Fibroblast of lung (primary cell): Measurements from ENCODE around the gene KRT85. TPM values are rescaled to one million over a fixed set of nuclear protein-coding genes. Genes with fewer than 3 reads are reported as not detected.
A peak's percentile ranks its signal among the peaks of the same experiment; 100 is the strongest.

Source experiments
- DNase-seq, 2 donors: peaks; one replicate each; pipeline versions ENCODE4 v3.0.0 to v3.0.0-alpha.2; 2010; ENCODE audit warnings: low read depth in 2 of 2
- H2AFZ ChIP-seq: 2 replicates; pipeline ENCODE4 v1.5.1; 2012; ENCODE audit warnings: low read length, control low read depth, inconsistent platforms
- H3K27ac ChIP-seq: 2 replicates; pipeline ENCODE4 v1.5.1; 2011; ENCODE audit warnings: low read length, control low read depth; ENCODE audit not compliant: insufficient read depth
- H3K27me3 ChIP-seq: 2 replicates; pipeline ENCODE4 v1.5.1; 2011; ENCODE audit warnings: mild to moderate bottlenecking, low read length; ENCODE audit not compliant: control insufficient read depth, insufficient read depth
- H3K36me3 ChIP-seq: 2 replicates; pipeline ENCODE4 v1.5.1; 2011; ENCODE audit warnings: low read length; ENCODE audit not compliant: control insufficient read depth, insufficient read depth
- H3K4me1 ChIP-seq: 2 replicates; pipeline ENCODE4 v1.5.1; 2011; ENCODE audit warnings: low read length; ENCODE audit not compliant: control insufficient read depth, insufficient read depth; ENCODE audit errors: extremely low read depth
- H3K4me2 ChIP-seq: 2 replicates; pipeline ENCODE4 v1.5.1; 2011; ENCODE audit warnings: low read length, control low read depth; ENCODE audit not compliant: insufficient read depth; ENCODE audit errors: extremely low read depth
- H3K4me3 ChIP-seq, 4 experiments: fragments of 200-600 bp in 1 of 4; sonication (generic) in 1 of 4; replicated peaks in 1 of 4; 2 replicates each; pipeline ENCODE4 v1.5.1; 2011 to 2016; ENCODE audit warnings: low read length in 4 of 4, low read depth in 3 of 4, mild to moderate bottlenecking in 3 of 4, control low read depth in 2 of 4, inconsistent platforms in 1 of 4, mixed read lengths in 1 of 4; ENCODE audit not compliant: insufficient read depth in 1 of 4; ENCODE audit errors: control extremely low read depth in 1 of 4
- H3K79me2 ChIP-seq: 2 replicates; pipeline ENCODE4 v1.5.1; 2012; ENCODE audit warnings: mild to moderate bottlenecking, low read length, inconsistent platforms; ENCODE audit not compliant: control insufficient read depth, insufficient read depth
- H3K9ac ChIP-seq: 2 replicates; pipeline ENCODE4 v1.5.1; 2011; ENCODE audit warnings: mild to moderate bottlenecking, low read length, control low read depth; ENCODE audit not compliant: insufficient read depth
- H3K9me3 ChIP-seq: 2 replicates; pipeline ENCODE4 v1.5.1; 2012; ENCODE audit warnings: low read depth, low read length; ENCODE audit not compliant: control insufficient read depth, insufficient read depth
- H4K20me1 ChIP-seq: 2 replicates; pipeline ENCODE4 v1.5.1; 2011; ENCODE audit warnings: low read length; ENCODE audit not compliant: control insufficient read depth, insufficient read depth; ENCODE audit errors: extremely low read depth
- EZH2 ChIP-seq: IDR thresholded peaks from 2 replicates; pipeline ENCODE4 v1.5.1; 2012; ENCODE audit warnings: low read length, control low read depth, mild to moderate bottlenecking; ENCODE audit errors: missing control alignments
- polyA plus RNA-seq, 2 donors: library from polyadenylated mRNA; depleted of rRNA in 1 of 2; stranded (reverse) in 1 of 2; unstranded in 1 of 2; fragments of >200 nt; gene quantifications; 2 replicates each; pipeline ENCODE4 v1.2.1, GENCODE V29; 2011 to 2012; ENCODE audit warnings: missing spikeins in 1 of 2
- total RNA-seq: library from RNA; depleted of rRNA; stranded (reverse); fragments of >200 nt; gene quantifications from 2 replicates; pipeline ENCODE4 v1.2.1, GENCODE V29; 2014
- TF ChIP-seq, protein P1 (sequence below), 2 donors: IDR thresholded peaks in 1 of 2; conservative IDR thresholded peaks in 1 of 2; 1 replicate in 1 of 2; 2 replicates in 1 of 2; pipeline ENCODE4 v1.5.1; 2011 to 2012; ENCODE audit warnings: low read length in 2 of 2, control low read depth in 1 of 2, inconsistent platforms in 1 of 2, low read depth in 1 of 2, mild to moderate bottlenecking in 1 of 2

The KRT85 gene
- total and polyA plus RNA-seq, 2 donors (not counting 1 experiment from before 2014, with no cell fraction given): not detected

DNA sequence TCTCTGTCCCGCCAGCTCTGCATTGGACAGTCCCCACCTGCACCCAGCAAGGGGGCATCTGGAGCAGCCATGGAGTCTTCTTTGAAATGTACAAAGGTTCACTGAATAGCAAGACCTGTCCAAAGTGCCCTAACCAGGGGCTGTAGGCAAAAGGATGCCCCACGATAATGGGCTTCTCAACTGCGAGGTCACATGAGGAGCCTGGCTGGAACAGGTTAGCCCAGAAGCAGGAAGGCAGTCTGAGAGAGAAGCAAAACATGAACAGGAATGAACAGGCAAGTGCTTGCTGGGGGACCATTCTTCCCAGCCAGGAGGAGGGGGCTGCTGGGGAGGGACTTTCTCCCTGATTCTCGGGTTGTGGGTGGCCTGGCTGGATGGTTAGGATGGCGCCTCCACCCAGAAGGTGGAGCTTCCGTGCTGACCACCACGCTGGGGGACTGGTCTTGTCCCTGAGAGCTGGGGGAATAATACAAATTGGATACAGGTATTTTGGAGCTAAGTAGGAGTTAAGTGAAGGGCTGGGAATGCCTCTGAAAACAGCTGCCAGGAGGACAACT lies 7.1 kb downstream of the KRT85 start:
- H4K20me1 ChIP-seq: no peaks in the 10 kb centered on the region
- no peaks in the 10 kb centered on the region for H3K27me3 ChIP-seq
- no peaks in the 10 kb centered on the region for H3K36me3 ChIP-seq
- TF ChIP-seq, protein P1, sequence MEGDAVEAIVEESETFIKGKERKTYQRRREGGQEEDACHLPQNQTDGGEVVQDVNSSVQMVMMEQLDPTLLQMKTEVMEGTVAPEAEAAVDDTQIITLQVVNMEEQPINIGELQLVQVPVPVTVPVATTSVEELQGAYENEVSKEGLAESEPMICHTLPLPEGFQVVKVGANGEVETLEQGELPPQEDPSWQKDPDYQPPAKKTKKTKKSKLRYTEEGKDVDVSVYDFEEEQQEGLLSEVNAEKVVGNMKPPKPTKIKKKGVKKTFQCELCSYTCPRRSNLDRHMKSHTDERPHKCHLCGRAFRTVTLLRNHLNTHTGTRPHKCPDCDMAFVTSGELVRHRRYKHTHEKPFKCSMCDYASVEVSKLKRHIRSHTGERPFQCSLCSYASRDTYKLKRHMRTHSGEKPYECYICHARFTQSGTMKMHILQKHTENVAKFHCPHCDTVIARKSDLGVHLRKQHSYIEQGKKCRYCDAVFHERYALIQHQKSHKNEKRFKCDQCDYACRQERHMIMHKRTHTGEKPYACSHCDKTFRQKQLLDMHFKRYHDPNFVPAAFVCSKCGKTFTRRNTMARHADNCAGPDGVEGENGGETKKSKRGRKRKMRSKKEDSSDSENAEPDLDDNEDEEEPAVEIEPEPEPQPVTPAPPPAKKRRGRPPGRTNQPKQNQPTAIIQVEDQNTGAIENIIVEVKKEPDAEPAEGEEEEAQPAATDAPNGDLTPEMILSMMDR (conservative IDR thresholded peaks at IDR 0.05 in 1 of 2, IDR thresholded peaks at IDR 0.05 in 1 of 2; ENCODE audit: low read depth in 1 of 2, low read length in 2 of 2): no peak
- no peak for TF ChIP-seq EZH2
- no peak overlapping the region for H3K9ac ChIP-seq
- no peak overlapping the region for H3K27ac ChIP-seq
- no peaks in the 10 kb centered on the region for H3K4me1 ChIP-seq
- H3K4me2 ChIP-seq: no peak overlapping the region
- H3K79me2 ChIP-seq: no peaks in the 10 kb centered on the region
- H3K4me3 ChIP-seq: no peak overlapping the region
- no peak overlapping the region for H2AFZ ChIP-seq
- DNase-seq: no peak
- H3K9me3 ChIP-seq: no peaks in the 10 kb centered on the region

DNA sequence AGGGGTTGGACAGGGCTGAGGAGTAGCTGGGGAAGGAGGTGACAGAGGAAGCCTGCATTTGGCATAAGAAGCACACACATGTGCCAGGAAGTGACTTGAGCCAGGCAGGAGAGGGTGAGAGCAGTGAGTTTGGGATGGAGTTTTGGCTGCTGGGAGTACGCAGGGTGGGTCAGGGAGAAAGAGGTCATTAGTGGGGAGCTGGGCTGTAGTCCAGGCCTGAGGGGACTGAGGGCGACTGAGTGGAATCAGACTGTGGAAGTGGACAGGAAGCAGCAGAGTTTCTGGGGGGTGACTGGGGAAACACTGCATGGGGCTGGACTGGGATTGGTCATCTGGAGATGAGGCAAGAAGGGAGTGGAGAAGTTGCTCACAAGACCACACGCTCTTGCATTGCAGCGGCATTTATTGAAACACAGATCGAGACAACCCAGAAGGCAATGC lies 7.6 kb downstream of the KRT85 start:
- no peak overlapping the region for H3K9ac ChIP-seq
- H3K4me1 ChIP-seq: no peaks in the 10 kb centered on the region
- H3K4me2 ChIP-seq: no peak overlapping the region
- no peaks in the 10 kb centered on the region for H4K20me1 ChIP-seq
- H2AFZ ChIP-seq: no peak overlapping the region
- no peak overlapping the region for H3K4me3 ChIP-seq
- DNase-seq: no peak
- no peaks in the 10 kb centered on the region for H3K79me2 ChIP-seq
- H3K27me3 ChIP-seq: no peaks in the 10 kb centered on the region
- no peak overlapping the region for H3K27ac ChIP-seq
- H3K36me3 ChIP-seq: no peaks in the 10 kb centered on the region
- no peaks in the 10 kb centered on the region for H3K9me3 ChIP-seq
- TF ChIP-seq, protein P1 (conservative IDR thresholded peaks at IDR 0.05 in 1 of 2, IDR thresholded peaks at IDR 0.05 in 1 of 2; ENCODE audit: low read depth in 1 of 2, low read length in 2 of 2): no peak
- TF ChIP-seq EZH2: no peak

DNA sequence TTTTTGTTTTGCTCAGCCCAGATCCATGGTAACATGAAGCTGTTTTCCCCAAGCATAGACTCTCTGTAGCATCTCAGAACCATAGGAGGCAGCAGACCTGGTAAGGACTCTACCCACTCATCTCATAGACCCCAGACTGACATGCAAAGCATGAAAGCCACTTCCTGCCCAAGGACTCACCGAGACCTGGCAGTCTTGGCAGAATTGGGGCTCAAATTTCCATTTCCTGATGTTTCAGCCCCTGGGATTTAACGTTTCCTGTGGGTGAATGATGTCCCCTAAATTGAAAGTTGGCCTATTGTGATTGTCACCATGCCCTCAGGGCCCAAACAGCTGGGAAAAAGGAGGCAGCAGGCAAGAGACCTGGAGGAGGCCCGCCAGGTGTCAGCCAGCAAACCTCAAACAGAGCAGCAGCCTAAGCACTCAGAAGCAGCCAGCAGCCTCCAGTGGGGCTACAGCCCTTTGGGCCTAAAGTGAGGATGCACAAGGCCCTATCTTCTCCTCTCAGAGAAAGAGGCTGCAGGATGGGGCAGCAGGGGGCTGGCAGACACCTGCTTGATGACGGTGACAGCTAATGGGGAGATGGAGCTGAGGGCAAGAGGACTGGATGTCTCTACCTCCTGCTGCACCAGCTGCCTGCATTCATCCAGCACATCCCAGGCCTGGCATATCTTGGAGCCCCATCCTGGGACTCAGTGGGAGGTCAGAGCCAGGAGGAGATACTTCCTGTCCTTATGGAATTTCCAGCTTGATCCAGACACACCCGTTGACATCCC lies 8.5 kb downstream of the KRT85 start:
- no peak overlapping the region for H3K9ac ChIP-seq
- DNase-seq: peak in 1 of 2 donors; percentile 11
- no peak overlapping the region for H2AFZ ChIP-seq
- TF ChIP-seq, protein P1 (conservative IDR thresholded peaks at IDR 0.05 in 1 of 2, IDR thresholded peaks at IDR 0.05 in 1 of 2; ENCODE audit: low read depth in 1 of 2, low read length in 2 of 2): no peak
- no peak for TF ChIP-seq EZH2
- no peaks in the 10 kb centered on the region for H3K79me2 ChIP-seq
- no peak overlapping the region for H3K27ac ChIP-seq
- no peaks in the 10 kb centered on the region for H3K36me3 ChIP-seq
- H3K4me3 ChIP-seq: no peak overlapping the region
- H3K27me3 ChIP-seq: peaks cover 1% of the 10 kb centered on the region
- no peak overlapping the region for H3K4me2 ChIP-seq
- no peaks in the 10 kb centered on the region for H3K9me3 ChIP-seq
- no peaks in the 10 kb centered on the region for H3K4me1 ChIP-seq
- H4K20me1 ChIP-seq: no peaks in the 10 kb centered on the region
